Neural cell (in vitro differentiated cells): ENCODE measurements around the gene GNPTG. TPM values are rescaled to one million over a fixed set of nuclear protein-coding genes. Genes with fewer than 3 reads are reported as not detected.

Experiments used
- H2AFZ ChIP-seq: fragments of 200-600, 300-800 bp; sonication (generic), shearing (Covaris generic); 2 replicates; pipeline ENCODE4 v1.6.0; 2014; ENCODE audit warnings: low read depth, mild to moderate bottlenecking, antibody characterized with exemption, low read length, moderate library complexity
- H3F3A ChIP-seq: fragments of 200-600 bp; shearing (Covaris generic); 2 replicates; pipeline ENCODE4 v1.6.1; 2016; ENCODE audit warnings: mild to moderate bottlenecking, moderate library complexity, mixed read lengths, antibody characterized with exemption, low read length; ENCODE audit not compliant: insufficient read depth, poor library complexity, severe bottlenecking
- H3K27ac ChIP-seq: fragments of 200-600, 300-800 bp; sonication (generic), shearing (Covaris generic); 2 replicates; pipeline ENCODE4 v1.5.1; 2014; ENCODE audit warnings: mild to moderate bottlenecking, low read length, moderate library complexity
- H3K27me3 ChIP-seq: fragments of 300-800, 200-600 bp; sonication (generic), shearing (Covaris generic); 2 replicates; pipeline ENCODE4 v1.6.0; 2014; ENCODE audit warnings: mild to moderate bottlenecking, low read depth, low read length, moderate library complexity; ENCODE audit not compliant: insufficient read depth
- H3K36me3 ChIP-seq: fragments of 300-800, 200-600 bp; sonication (generic), shearing (Covaris generic); 2 replicates; pipeline ENCODE4 v1.5.1; 2014; ENCODE audit warnings: mild to moderate bottlenecking, antibody characterized with exemption, low read length, moderate library complexity; ENCODE audit not compliant: insufficient read depth
- H3K4me2 ChIP-seq: fragments of 300-800, 200-600 bp; sonication (generic), shearing (Covaris generic); 2 replicates; pipeline ENCODE4 v1.6.0; 2014; ENCODE audit warnings: mild to moderate bottlenecking, low read length
- H3K4me3 ChIP-seq: fragments of 300-800, 200-600 bp; sonication (generic), shearing (Covaris generic); 2 replicates; pipeline ENCODE4 v1.5.1; 2014; ENCODE audit warnings: mild to moderate bottlenecking, low read length, moderate library complexity
- H3K79me2 ChIP-seq: fragments of 200-600 bp; shearing (Covaris generic); replicated peaks from 2 replicates; pipeline ENCODE4 v1.6.0; 2014; ENCODE audit warnings: mild to moderate bottlenecking, low read length, moderate library complexity; ENCODE audit not compliant: insufficient read depth
- H3K9ac ChIP-seq: fragments of 300-800, 200-600 bp; sonication (generic), shearing (Covaris generic); 2 replicates; pipeline ENCODE4 v1.6.1; 2016; ENCODE audit warnings: mild to moderate bottlenecking, low read length, mixed read lengths
- H3K9me2 ChIP-seq: fragments of 200-600 bp; shearing (Covaris generic); 2 replicates; pipeline ENCODE4 v1.6.1; 2016; ENCODE audit warnings: mild to moderate bottlenecking, low read length, mixed read lengths; ENCODE audit not compliant: insufficient read depth
- H3K9me3 ChIP-seq: fragments of 200-600, 300-800 bp; sonication (generic), shearing (Covaris generic); 2 replicates; pipeline ENCODE4 v1.6.1; 2016; ENCODE audit warnings: mild to moderate bottlenecking, mixed run types, low read length, moderate library complexity, mixed read lengths
- H4K20me1 ChIP-seq: fragments of 200-600 bp; shearing (Covaris generic); 2 replicates; pipeline ENCODE4 v1.6.1; 2016; ENCODE audit warnings: mild to moderate bottlenecking, mixed run types; ENCODE audit not compliant: insufficient read depth
- CTCF ChIP-seq: fragments of 450-650 bp; IDR thresholded peaks from 2 replicates; pipeline ENCODE4 v1.5.1; 2014; ENCODE audit warnings: antibody characterized with exemption, mild to moderate bottlenecking, moderate library complexity; ENCODE audit not compliant: poor library complexity, severe bottlenecking
- EP300 ChIP-seq: fragments of 450-650 bp; conservative IDR thresholded peaks from 2 replicates; pipeline ENCODE4 v1.6.1; 2014; ENCODE audit warnings: antibody characterized with exemption, mild to moderate bottlenecking, moderate library complexity; ENCODE audit not compliant: poor library complexity, severe bottlenecking
- EZH2 ChIP-seq: fragments of 200-600, 300-800 bp; shearing (Covaris generic), sonication (generic); IDR thresholded peaks from 2 replicates; pipeline ENCODE4 v1.6.1; 2014; ENCODE audit warnings: antibody characterized with exemption, low read length, borderline replicate concordance, mild to moderate bottlenecking; ENCODE audit not compliant: insufficient read depth, poor library complexity, severe bottlenecking
- MXI1 ChIP-seq: fragments of 450-650 bp; conservative IDR thresholded peaks from 2 replicates; pipeline ENCODE4 v1.6.1; 2014; ENCODE audit warnings: antibody characterized with exemption, mild to moderate bottlenecking; ENCODE audit not compliant: poor library complexity, severe bottlenecking
- POLR2AphosphoS5 ChIP-seq: IDR thresholded peaks from 2 replicates; pipeline ENCODE4 v1.6.1; 2012
- RAD21 ChIP-seq: fragments of 450-650 bp; conservative IDR thresholded peaks from 2 replicates; pipeline ENCODE4 v1.6.1; 2014; ENCODE audit warnings: antibody characterized with exemption, mild to moderate bottlenecking, moderate library complexity
- REST ChIP-seq: IDR thresholded peaks from 2 replicates; pipeline ENCODE4 v1.6.1; 2012; ENCODE audit warnings: borderline replicate concordance
- SMC3 ChIP-seq: fragments of 450-650 bp; conservative IDR thresholded peaks from 2 replicates; pipeline ENCODE4 v1.6.1; 2014; ENCODE audit warnings: antibody characterized with exemption, mild to moderate bottlenecking, moderate library complexity; ENCODE audit not compliant: poor library complexity
- TAF1 ChIP-seq: IDR thresholded peaks from 2 replicates; pipeline ENCODE4 v1.6.1; 2012; ENCODE audit warnings: low read depth
- polyA plus RNA-seq: library from polyadenylated mRNA; depleted of rRNA; stranded (reverse); fragments of >200 nt; gene quantifications from 2 replicates; pipeline ENCODE4 v1.2.3, GENCODE V29; 2014

GNPTG gene
- polyA plus RNA-seq, 1 donor from 2014 or later = 90.5 TPM

- Histone ChIP-seq H3K36me3 (no peaks in the 10 kb centered on the region), H3K79me2 (peaks cover 32% of the 10 kb centered on the region), H3K4me3 (no peak overlapping the region), H4K20me1 (peaks cover 26% of the 10 kb centered on the region), H3K27ac (no peak overlapping the region), H3K9me3 (no peaks in the 10 kb centered on the region), H3K27me3 (no peaks in the 10 kb centered on the region), H3K9me2 (no peaks in the 10 kb centered on the region), H2AFZ (no peak overlapping the region), H3F3A (no peaks in the 10 kb centered on the region), H3K9ac (no peak overlapping the region), H3K4me2 (no peak overlapping the region)
- TF ChIP-seq SMC3 (no peak), POLR2AphosphoS5 (peak; percentile 12)
Measured at GRCh38 chr16:1318268-1318545, 33.5 kb upstream of the GNPTG start.

- Histone ChIP-seq H3F3A (no peaks in the 10 kb centered on the region), H3K4me2 (no peak overlapping the region), H2AFZ (no peak overlapping the region), H3K9me3 (no peaks in the 10 kb centered on the region), H3K27ac (no peak overlapping the region), H3K36me3 (no peaks in the 10 kb centered on the region), H4K20me1 (peaks cover 18% of the 10 kb centered on the region), H3K9ac (no peak overlapping the region), H3K79me2 (peaks cover 23% of the 10 kb centered on the region), H3K27me3 (no peaks in the 10 kb centered on the region), H3K4me3 (no peak overlapping the region), H3K9me2 (no peaks in the 10 kb centered on the region)
- TF ChIP-seq MXI1 (no peak), SMC3 (no peak), CTCF (no peak), EP300 (no peak), RAD21 (no peak), TAF1 (no peak), POLR2AphosphoS5 (peak; percentile 27), REST (no peak)
Measured at GRCh38 chr16:1319041-1319440, 32.7 kb upstream of the GNPTG start.

GRCh38 chr16:1320097-1320496, 31.6 kb upstream of the GNPTG start:
- H3K36me3 ChIP-seq = no peaks in the 10 kb centered on the region
- no peak overlapping the region for H2AFZ ChIP-seq
- no peak overlapping the region for H3K4me3 ChIP-seq
- H3K27ac ChIP-seq = no peak overlapping the region
- no peaks in the 10 kb centered on the region for H3K9me3 ChIP-seq
- H4K20me1 ChIP-seq = peaks cover 13% of the 10 kb centered on the region
- H3K27me3 ChIP-seq = no peaks in the 10 kb centered on the region
- no peak overlapping the region for H3K9ac ChIP-seq
- no peaks in the 10 kb centered on the region for H3F3A ChIP-seq
- no peak overlapping the region for H3K4me2 ChIP-seq
- TF ChIP-seq EP300 = no peak
- no peak for TF ChIP-seq POLR2AphosphoS5
- no peak for TF ChIP-seq RAD21
- no peak for TF ChIP-seq CTCF
- no peak for TF ChIP-seq TAF1
- TF ChIP-seq SMC3 = no peak
- no peak for TF ChIP-seq MXI1
- no peak for TF ChIP-seq EZH2
- no peak for TF ChIP-seq REST
- no peaks in the 10 kb centered on the region for H3K9me2 ChIP-seq
- H3K79me2 ChIP-seq = peaks cover 15% of the 10 kb centered on the region
